ENCODE data around the gene SRD5A1. TPM values are rescaled to one million over a fixed set of nuclear protein-coding genes. Genes with fewer than 3 reads are reported as not detected.
A peak's percentile ranks its signal among the peaks of the same experiment; 100 is the strongest.

SRD5A1 gene
- total and polyA plus RNA-seq, 8 donors, result 10.0 to 14.5 (median 12.5) TPM

- DNase-seq, result no peak
Measured at GRCh38 chr5:6602441-6602840, 30.8 kb upstream of the SRD5A1 start.

GRCh38 chr5:6603643-6604042 lies 29.6 kb upstream of the SRD5A1 start:
- ATAC-seq (peak; percentile 87), DNase-seq (peak in 1 of 4 donors; percentile 59)
- H3K4me1 ChIP-seq, result no peaks in the 10 kb centered on the region
- H3K4me3 ChIP-seq, result no peak overlapping the region
- H3K36me3 ChIP-seq, result peaks cover 4 to 100% of the 10 kb centered on the region in 2 donors
- intact Hi-C loops (cut with DNase I), result no loop called here
- no peak for TF ChIP-seq CTCF (IDR thresholded peaks at IDR 0.05)
- no peaks in the 10 kb centered on the region for H3K27me3 ChIP-seq
- no peak overlapping the region for H3K27ac ChIP-seq
- no peaks in the 10 kb centered on the region for H3K9me3 ChIP-seq

More at GRCh38 chr5:6602441-6602840, 30.8 kb upstream of the SRD5A1 start:
- Histone ChIP-seq H3K4me1 (no peaks in the 10 kb centered on the region), H3K9me3 (no peaks in the 10 kb centered on the region), H3K36me3 (peaks cover 0 to 100% of the 10 kb centered on the region in 2 donors), H3K27me3 (no peaks in the 10 kb centered on the region), H3K27ac (no peak overlapping the region), H3K4me3 (no peak overlapping the region)
- ATAC-seq, result no peak
- intact Hi-C loops (cut with DNase I), result no loop called here
- TF ChIP-seq CTCF (IDR thresholded peaks at IDR 0.05), result no peak

GRCh38 chr5:6604341-6604740 lies 28.9 kb upstream of the SRD5A1 start:
- H3K4me3 ChIP-seq, result no peak overlapping the region
- no peak for DNase-seq
- no peaks in the 10 kb centered on the region for H3K9me3 ChIP-seq
- no peak overlapping the region for H3K27ac ChIP-seq
- no peak for TF ChIP-seq CTCF (IDR thresholded peaks at IDR 0.05)
- intact Hi-C loops (cut with DNase I), result no loop called here
- no peak for ATAC-seq
- H3K27me3 ChIP-seq, result no peaks in the 10 kb centered on the region
- peaks cover 4 to 100% of the 10 kb centered on the region in 2 donors for H3K36me3 ChIP-seq
- no peaks in the 10 kb centered on the region for H3K4me1 ChIP-seq

GRCh38 chr5:6604946-6605345 lies 28.3 kb upstream of the SRD5A1 start:
- Histone ChIP-seq H3K4me1 (no peaks in the 10 kb centered on the region), H3K36me3 (peaks cover 4 to 100% of the 10 kb centered on the region in 2 donors), H3K27me3 (no peaks in the 10 kb centered on the region), H3K27ac (no peak overlapping the region), H3K9me3 (no peaks in the 10 kb centered on the region), H3K4me3 (no peak overlapping the region)
- ATAC-seq, result no peak
- intact Hi-C loops (cut with DNase I), result no loop called here
- DNase-seq, result no peak
- TF ChIP-seq CTCF (IDR thresholded peaks at IDR 0.05), result no peak

GRCh38 chr5:6606884-6607558 lies 26.2 kb upstream of the SRD5A1 start:
- ATAC-seq, result no peak
- intact Hi-C loops (cut with DNase I), result no loop called here
- Histone ChIP-seq H3K4me1 (no peaks in the 10 kb centered on the region), H3K27ac (no peak overlapping the region), H3K9me3 (no peaks in the 10 kb centered on the region), H3K27me3 (no peaks in the 10 kb centered on the region), H3K4me3 (no peak overlapping the region), H3K36me3 (peaks cover 4 to 100% of the 10 kb centered on the region in 2 donors)
- no peak for DNase-seq
- no peak for TF ChIP-seq CTCF (IDR thresholded peaks at IDR 0.05)
